RCC 7860 (cell line): ENCODE results near the gene PDHB.
"Not testable (repeated sequence)": the region's sequence is repeated elsewhere in the genome, so short reads cannot be mapped to it uniquely, and the experiment has no call there.

ENCODE experiments used
- DNase-seq: peaks from one replicate; pipeline ENCODE4 v3.0.0-alpha.2; 2015; ENCODE audit warnings: low spot score
- FAIRE-seq: peaks from 2 replicates; lab custom pipeline; 2012; peaks lifted over from hg19 to GRCh38; lab: Jason Lieb, UNC

PDHB gene

DNA sequence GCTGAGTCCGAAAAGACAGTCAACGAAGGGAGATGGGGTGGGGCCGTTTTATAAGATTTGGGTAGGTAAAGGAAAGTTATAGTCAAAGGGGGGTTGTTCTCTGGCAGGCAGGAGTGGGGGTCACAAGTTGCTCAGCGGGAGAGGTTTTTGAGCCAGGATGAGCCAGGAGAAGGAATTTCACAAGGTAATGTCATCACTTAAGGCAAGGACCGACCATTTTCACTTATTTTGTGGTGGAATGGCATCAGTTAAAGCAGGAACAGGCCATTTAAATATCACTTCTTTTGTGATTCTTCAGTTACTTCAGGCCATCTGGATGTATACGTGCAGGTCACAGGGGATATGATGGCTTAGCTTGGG is 7.3 kb upstream of the PDHB start:
- FAIRE-seq, DNase-seq: not testable (repeated sequence)

DNA sequence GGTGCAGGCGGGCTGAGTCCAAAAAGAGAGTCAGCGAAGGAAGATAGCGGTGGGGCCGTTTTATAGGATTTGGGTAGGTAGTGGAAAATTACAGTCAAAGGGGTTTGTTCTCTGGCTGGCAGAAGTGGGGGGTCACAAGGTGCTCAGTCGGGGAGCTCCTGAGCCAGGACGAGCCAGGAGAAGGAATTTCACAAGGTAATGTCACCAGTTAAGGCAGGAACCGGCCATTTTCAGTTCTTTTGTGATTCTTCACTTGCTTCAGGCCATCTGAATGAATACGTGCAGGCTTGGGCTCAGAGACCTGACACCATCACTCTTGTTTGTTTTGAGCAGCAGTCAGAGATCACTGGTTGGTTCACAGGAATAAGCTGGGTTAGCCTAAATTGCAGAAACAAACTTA is 3.6 kb upstream of the PDHB start:
- not testable (repeated sequence) for DNase-seq, FAIRE-seq

GRCh38 chr3:58434990-58435389 is 1.4 kb upstream of the PDHB start:
- FAIRE-seq = no peak
- DNase-seq = no peak

- FAIRE-seq = no peak
Observed at GRCh38 chr3:58434511-58434910, 879 bp upstream of the PDHB start.

GRCh38 chr3:58434168-58434504 is 504 bp upstream of the PDHB start:
- no peak for FAIRE-seq

More at GRCh38 chr3:58434511-58434910, 879 bp upstream of the PDHB start:
- DNase-seq = no peak

DNA sequence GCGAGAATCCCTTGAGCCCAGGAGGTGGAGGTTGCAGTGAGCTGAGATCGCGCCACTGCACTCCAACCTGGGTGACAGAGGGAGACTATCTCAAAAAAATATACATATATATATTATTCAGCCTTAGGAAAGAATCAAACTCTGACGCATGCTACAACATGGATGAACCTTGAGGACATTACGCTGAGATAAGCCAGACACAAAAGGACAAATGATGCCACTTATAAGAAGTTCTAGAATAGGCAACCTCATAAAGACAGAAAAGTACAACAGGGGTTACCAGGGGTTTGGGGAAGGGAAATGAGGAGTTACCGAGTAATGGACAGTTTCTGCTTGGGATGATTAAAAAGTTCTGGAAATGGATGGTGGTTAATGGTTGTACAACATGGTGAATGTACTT is 727 bp downstream of the PDHB start:
- DNase-seq = no peak
- no peak for FAIRE-seq

More at GRCh38 chr3:58434168-58434504, 504 bp upstream of the PDHB start:
- no peak for DNase-seq

GRCh38 chr3:58429657-58430056 is 4.0 kb downstream of the PDHB start:
- no peak for FAIRE-seq
- DNase-seq = no peak

DNA sequence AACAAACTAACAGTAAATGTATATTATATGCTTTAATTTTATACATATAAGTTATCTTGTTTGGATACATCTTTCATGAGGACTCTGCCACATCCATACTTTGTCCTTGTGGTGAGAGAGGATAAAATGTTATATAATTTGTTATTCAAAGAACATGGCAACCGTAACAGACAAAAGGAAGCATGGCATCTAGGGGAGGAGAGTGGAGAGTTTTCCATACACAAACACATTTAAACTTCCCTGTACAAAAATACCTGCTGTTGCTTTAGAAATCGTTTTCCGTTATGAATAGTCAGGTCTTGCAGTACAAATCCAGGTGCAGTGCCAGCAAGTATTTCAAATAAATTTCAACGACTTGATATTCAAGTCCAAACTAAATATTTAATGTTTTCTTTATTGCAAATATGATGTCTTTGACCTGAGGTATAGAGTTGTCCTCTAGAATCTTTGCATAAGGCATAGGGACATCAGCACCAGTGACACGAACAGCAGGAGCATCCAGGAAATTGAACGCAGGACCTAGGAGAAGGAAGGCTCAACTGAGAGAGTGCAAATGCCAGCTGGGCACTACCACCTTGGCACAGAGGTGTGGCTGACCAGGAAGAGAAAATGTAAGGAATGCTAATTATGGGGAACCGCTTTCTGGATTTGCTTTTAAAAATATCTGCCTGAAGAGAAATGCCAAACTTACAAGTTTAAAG is 5.8 kb downstream of the PDHB start:
- DNase-seq (no peak), FAIRE-seq (no peak)

DNA sequence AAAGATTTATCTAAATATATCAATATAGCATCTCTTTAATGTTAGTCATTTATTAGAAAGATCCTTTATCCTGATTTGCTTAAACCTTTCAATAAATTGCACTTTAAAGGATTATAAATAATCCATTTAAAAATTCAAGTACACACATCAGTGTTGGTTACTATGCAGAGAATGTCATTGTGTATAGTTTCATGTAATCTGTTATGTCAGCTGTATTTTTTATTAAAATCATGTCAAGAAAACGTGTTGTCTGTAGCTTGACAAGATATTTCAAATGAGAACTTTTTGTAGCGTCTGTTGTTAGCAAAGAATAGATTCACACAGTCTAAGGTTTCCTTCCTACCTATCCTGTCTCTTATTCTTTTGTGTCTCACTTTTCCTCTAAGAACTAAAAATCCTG is 7.8 kb downstream of the PDHB start:
- DNase-seq (no peak), FAIRE-seq (no peak)

GRCh38 chr3:58424613-58425012 is 9.0 kb downstream of the PDHB start:
- DNase-seq = no peak
- FAIRE-seq = no peak

GRCh38 chr3:58422756-58423325 is 10.8 kb downstream of the PDHB start:
- FAIRE-seq (no peak), DNase-seq (no peak)

GRCh38 chr3:58421004-58421403 is 12.6 kb downstream of the PDHB start:
- DNase-seq (no peak), FAIRE-seq (no peak)

DNA sequence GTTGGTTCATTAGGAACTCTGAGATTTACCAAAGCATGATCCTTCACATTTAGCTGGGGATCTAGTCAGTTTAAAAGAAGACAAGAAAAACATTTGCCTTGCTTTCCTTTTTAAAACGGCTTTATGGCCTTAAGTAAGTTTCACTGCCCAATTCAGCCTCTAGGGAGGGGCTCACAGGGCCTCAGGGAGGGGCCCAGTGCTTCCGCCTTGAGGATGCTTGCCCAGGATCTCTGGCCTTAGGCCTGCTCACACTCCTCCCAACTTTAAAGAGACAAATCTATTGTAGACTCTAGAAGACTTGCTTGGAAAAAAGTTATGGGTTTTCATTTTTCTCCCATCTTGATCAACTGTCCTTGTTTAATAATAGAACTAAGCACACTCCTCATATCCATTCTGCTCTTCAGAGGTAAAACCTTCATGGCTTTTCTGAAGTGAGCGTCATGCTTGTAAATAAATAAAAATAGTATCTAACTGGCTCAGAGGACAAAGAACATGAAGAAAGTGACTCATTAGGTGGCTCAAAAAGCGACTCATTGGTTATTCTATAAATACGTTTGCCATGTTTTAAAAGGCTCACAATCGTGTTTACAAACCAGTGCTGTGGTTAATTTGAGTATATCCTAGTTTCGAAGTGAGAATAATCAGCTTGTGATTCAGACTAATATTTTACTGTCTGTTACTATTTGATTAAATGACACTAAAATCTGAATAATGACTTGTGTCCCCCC is 13.7 kb downstream of the PDHB start:
- no peak for DNase-seq
- FAIRE-seq = no peak

- no peak for FAIRE-seq
Observed at GRCh38 chr3:58418227-58418626, 15.4 kb downstream of the PDHB start.

GRCh38 chr3:58417075-58417474 is 16.6 kb downstream of the PDHB start:
- DNase-seq = no peak
- FAIRE-seq = no peak

More at GRCh38 chr3:58418227-58418626, 15.4 kb downstream of the PDHB start:
- DNase-seq = no peak

DNA sequence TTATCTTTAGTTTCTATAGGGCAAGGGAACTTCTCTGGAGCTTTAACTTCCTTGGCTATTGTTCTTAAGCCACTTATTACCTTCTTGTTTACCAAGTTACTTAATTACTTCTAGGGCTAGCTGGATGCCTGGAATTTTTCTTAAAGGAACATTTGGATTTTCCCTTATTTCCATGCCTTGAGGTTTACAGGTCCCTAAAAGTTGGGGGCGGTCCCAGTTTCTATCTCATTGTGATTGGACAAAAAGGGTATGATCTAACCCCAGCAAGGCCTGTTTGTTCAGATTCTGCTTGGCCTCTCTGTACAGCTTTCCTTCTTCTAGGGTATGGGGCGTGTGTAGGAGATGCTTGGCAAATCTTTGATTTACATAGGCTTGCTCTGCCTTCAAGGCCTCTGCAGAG is 17.4 kb downstream of the PDHB start:
- no peak for DNase-seq
- FAIRE-seq = no peak

- peak; percentile 48 for DNase-seq
- peak; percentile 71 for FAIRE-seq
Observed at GRCh38 chr3:58414538-58415197, 19.0 kb downstream of the PDHB start.

GRCh38 chr3:58411851-58412830 is 21.5 kb downstream of the PDHB start:
- DNase-seq (no peak), FAIRE-seq (no peak)

GRCh38 chr3:58411036-58411435 is 22.6 kb downstream of the PDHB start:
- FAIRE-seq (no peak), DNase-seq (no peak)

GRCh38 chr3:58409663-58410062 is 24.0 kb downstream of the PDHB start:
- no peak for FAIRE-seq
- DNase-seq = no peak
